ENCODE results near the gene RPS6KL1.

Gene RPS6KL1

GRCh38 chr14:74911704-74912103 is 11.4 kb downstream of the RPS6KL1 start:
- DNase-seq = no peak

DNA sequence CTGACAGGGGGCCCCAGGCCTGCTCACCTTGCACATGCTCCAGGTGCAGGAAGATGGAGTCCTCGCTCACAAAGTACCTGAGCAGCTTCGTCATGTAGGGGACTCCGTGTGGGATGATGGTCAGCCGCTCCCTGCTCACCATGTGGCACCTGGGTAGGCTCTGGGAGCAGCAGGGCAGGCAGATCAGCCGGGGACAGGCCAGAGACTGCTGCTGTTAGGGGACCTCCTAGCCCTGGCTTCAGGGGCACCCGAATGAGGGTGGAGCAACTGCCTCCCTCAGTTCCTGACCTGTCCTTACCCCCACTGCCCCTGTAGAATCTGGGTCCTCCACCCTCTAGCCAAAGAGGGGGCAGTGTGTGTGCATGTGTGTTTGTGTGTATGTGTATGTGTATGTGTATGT is 11.8 kb downstream of the RPS6KL1 start:
- no peak for DNase-seq

DNA sequence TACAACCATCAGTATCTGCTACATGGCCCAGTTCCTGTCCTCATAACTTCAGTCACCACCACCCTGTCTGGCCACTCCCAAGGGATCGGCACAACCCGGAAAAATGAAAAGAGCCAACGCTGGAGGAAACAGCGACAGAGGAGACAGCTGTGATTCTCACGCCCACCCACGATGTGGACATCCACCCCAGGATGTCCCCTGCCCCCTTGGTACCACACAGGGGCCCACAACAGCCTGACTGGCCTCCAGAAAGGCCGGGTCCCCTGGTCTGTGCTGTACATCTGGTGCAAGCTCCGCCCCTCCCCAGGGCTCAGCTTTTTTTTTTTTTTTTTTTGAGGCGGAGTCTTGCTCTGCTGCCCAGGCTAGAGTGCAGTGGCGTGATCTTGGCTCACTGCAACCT is 12.5 kb downstream of the RPS6KL1 start:
- no peak for DNase-seq

DNA sequence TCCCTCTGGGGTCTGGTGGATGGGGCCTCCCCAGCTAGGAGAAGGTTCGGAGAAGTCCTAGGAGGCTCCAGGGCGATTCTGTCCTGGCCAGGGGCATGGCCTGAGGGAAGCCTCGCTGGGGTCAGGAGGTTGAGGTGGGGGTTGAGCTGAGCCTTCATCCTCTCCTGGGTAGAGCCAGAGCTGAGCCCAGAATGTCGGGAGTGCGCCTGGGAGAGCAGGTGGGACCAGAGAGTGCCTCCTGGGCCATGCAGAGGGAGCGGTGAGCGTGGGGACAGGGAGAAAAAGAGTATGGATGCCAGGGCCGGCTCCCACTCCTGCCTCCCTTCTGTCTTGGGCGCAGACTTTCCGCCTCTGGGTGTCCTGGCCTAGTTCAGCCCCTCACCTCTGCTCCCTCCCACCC is 13.1 kb downstream of the RPS6KL1 start:
- DNase-seq = no peak

DNA sequence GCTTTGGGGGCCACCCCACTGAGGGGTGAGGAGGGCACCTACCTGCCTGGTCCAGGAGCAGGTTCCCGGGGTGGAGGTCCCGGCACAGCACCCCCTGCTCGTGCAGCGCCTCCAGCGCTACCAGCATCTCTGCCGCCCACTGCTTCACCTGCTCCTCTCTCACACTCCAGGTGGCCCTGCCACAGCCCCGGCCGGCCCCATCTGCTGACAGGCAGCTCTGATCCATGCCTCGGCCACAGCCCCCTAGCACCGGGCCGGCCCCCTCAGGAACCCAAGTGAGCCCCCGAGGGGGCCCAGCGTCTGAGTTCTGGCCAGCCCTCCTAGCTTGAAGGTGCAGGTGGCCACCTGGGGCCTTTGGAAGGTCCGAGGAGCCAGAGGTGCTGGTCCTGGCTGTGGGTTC is 13.6 kb downstream of the RPS6KL1 start:
- no peak for DNase-seq

DNA sequence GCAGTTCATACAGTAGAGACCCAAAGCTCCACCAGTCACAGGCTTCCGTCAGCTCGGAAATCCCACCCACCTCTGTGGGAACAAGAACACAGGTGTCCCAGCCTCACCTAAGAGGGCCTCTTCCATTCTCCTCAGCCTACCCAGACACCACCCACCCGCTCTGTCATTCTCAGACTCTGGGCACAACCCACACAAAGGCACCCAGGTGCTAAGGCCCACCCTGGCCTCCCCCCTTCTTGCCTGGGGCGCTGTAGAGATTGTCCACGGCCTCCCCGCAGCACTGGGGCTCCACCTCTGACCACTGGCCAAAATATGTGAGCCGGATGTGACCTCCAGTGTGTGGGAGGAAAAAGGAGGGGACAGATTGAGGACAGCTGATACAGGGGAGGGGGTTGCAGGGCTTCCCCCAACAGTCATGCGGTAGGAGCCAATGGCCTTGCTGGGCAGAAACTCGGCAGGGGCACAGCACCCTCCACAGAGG is 14.2 kb downstream of the RPS6KL1 start:
- DNase-seq = no peak

DNA sequence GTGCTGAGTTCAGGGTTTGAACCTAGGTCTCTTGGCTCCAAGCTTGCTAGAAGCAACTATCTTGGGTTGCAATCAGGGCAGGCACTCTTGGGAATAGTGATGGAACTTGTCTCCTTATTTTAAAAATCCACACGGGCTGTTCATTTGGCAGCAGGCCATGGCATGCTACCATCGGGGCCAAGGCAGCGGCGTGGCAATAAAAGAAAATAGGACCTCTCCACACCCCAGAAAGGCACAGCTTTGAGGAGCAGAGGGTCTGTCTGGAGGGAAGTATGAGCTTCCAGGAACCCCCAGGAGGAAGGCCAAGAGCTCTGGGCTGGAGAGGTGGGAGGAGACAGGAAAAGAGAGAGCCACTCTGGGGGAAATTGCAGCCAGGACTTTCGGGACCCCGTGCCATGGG is 15.3 kb downstream of the RPS6KL1 start:
- DNase-seq = no peak

DNA sequence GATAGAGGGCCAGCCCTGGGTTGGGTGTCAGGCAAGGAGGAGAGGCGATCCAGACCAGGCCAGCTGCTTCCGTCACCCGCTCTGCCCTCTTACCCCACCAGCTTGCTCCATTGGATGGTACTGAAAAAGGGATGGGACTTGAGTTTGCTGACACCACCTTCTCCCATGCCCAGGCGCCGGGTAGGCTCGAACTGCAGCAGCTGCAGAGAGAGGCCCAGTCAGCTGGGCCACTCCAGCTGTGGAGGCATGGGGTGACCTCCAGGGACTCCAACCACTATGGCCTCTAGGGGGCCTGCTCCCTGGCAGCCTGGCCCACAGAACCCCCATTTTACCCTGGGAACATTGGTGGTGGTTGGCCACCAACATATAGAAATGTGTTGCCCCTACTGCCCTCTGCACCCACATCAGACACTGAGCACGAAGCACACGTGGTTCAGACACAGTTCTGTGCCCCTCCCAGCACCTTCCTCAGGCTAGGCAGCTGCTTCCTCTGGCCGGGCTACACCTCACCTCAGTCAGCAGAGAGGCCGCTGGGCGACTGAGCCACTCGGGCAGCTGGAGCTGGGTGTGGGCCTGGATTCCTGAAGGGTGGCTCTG is 16.0 kb downstream of the RPS6KL1 start:
- DNase-seq = no peak

GRCh38 chr14:74905595-74906142 is 17.4 kb downstream of the RPS6KL1 start:
- no peak for DNase-seq

GRCh38 chr14:74904635-74905503 is 18.2 kb downstream of the RPS6KL1 start:
- no peak for DNase-seq

- DNase-seq = no peak
Observed at GRCh38 chr14:74902941-74903705, 19.9 kb downstream of the RPS6KL1 start.

DNA sequence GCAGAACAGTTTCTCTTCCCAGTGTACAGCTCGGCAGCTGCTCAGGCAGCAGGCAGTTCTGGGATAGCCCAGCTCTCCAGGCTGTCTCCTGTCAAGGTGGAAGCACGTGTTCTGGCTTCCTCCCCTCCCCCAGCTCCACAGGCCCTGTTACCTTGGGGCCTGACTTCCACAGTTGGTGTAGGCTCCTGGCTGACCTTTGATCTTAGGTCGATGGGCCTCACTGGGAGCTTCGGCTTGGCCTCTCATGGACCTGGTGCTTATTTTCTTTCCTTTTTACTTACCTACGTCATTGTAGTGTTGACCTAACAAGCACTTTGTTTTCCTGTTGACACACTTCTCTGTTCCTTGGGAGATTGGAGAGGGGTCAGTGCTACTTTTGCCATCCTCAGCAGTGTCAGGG is 24.4 kb downstream of the RPS6KL1 start:
- DNase-seq = no peak

DNA sequence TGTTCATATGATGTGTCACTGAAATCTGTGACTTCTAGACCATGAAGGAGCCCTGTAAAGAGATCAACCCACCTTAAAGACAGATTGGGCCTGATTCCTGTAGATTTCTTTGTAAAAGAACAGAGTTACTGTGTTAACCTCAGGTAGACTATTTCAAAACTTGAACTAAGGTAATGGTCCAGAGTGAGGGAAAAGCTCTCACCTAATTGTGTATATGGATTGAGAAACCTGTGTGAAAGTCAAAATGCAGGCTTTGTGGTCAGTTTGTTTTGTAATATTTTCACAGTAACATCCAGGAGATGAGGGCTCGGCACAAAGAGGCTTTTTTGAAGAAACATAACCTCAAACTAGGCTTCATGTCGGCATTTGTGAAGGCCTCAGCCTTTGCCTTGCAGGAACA is 25.0 kb downstream of the RPS6KL1 start:
- DNase-seq = no peak

- DNase-seq = no peak
Observed at GRCh38 chr14:74897642-74898041, 25.4 kb downstream of the RPS6KL1 start.

GRCh38 chr14:74896400-74896799 is 26.7 kb downstream of the RPS6KL1 start:
- DNase-seq = no peak

GRCh38 chr14:74893614-74894091 is 29.4 kb downstream of the RPS6KL1 start:
- DNase-seq = no peak

GRCh38 chr14:74892745-74893144 is 30.3 kb downstream of the RPS6KL1 start:
- DNase-seq = no peak

DNA sequence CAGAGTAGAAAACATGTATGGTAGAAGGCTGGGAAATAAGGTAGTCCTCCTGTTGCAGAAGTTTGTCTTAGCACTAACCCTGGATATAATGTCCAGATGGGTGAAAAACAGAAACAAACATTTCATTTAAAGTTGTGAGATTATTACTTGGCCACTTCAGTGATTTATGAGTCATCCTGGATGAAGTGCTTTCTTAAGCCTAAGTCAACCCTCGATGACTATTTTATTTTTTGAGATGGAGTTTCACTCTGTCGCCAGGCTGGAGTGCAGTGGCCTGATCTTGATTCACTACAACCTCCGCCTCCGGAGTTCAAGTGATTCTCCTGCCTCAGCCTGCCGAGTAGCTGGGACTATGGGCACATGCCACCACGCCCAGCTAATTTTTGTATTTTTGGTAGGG is 31.2 kb downstream of the RPS6KL1 start:
- DNase-seq = no peak

- DNase-seq = no peak
Observed at GRCh38 chr14:74890262-74890661, 32.8 kb downstream of the RPS6KL1 start.

DNA sequence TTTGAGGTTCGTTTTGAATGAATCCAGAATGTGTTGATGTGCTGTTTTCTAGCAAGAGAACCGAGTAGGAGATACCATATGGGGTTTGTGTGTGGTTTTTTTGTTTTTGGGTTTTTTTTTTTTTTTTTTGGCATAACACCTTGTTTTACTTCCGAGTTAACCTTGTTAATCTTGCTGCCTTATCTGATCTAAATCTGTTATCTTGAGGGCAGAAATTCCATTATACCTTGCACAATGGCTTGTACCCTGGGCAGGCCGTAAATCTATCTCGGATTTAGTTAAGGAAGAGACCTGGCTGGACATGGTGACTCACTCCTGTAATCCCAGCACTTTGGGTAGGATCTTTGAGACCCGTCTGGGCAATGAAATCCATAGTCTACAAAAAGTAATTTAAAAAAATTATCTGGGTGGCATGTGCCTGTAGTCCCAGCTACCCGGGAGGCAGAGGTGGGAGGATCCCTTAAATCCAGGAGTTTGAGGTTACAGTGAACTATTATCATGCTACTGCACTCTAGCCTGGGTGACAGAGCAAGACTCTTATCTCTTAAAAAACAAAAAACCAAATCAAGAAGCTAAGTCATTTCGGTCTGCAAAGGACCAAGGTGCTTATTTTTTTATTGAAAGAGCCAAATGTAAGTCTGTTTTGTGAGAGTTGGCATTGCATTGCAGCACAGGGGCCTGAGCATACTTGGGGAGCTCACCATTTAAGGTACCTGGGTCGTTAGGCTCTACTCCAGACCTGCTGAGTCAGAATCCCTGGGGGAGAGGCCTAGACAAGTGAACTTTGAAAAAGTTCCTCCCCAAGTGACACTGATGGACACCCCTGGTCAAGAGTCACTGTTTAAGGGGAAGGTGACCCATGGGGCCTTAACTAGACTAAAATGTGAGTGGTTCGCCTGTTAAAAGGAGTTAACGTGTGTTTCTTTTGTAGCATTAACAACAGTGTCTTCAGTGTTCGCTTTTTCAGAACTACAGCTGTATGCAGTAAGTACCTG is 34.6 kb downstream of the RPS6KL1 start:
- DNase-seq = no peak

DNA sequence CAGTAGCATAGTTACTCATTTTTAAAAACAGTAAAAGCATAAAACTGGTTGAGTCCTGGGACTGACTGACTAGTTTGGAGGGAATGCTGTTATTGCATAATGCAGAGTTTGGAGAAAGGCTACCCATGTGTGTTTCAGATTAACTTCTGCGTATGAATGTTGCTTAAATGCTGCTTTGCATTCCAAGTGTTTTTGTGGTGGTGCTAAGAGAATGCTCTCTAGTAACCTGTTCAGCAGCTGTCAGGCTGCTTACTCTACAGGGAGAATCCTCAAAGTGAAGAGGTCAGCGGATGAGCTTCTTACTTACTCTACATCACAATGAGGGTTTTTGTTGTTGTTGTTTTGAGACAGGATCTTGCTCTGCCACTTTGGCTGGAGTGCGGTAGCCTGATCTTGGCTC is 37.1 kb downstream of the RPS6KL1 start:
- DNase-seq = no peak

Data from cerebellar nuclear complex (tissue), 1 donor.